ENCODE data around the gene CSTA. TPM values are rescaled to one million over a fixed set of nuclear protein-coding genes. Genes with fewer than 3 reads are reported as not detected.

Gene CSTA
- total and polyA plus RNA-seq, 2 of the 13 experiments (the other 11 are each of a cell fraction or from before 2014, with no cell fraction given) = 3.9 to 11.0 TPM

- TF ChIP-seq NFAT5 (CRISPR knock-in tag; IDR thresholded peaks at IDR 0.05) (peak; percentile 33; the same call in 1 of the 2 replicates), ZNF549 (CRISPR knock-in tag; IDR thresholded peaks at IDR 0.05) (no peak), NR2F2 (IDR thresholded peaks at IDR 0.05; ENCODE audit: borderline replicate concordance, low read depth) (no peak), ZNF280D (CRISPR knock-in tag; IDR thresholded peaks at IDR 0.05) (peak; percentile 54; the same call in 1 of the 2 replicates), CEBPB (IDR thresholded peaks at IDR 0.05; ENCODE audit: borderline replicate concordance, low read depth, low read length) (no peak), ZNF577 (CRISPR knock-in tag; IDR thresholded peaks at IDR 0.05; ENCODE audit: borderline replicate concordance, low read depth) (no peak), ZBTB7B (CRISPR knock-in tag; IDR thresholded peaks at IDR 0.05) (peak; percentile 89), RERE (CRISPR knock-in tag; IDR thresholded peaks at IDR 0.05; ENCODE audit: low read depth) (peak; percentile 75; the same call in 1 of the 2 replicates), RBAK (CRISPR knock-in tag; IDR thresholded peaks at IDR 0.05) (no peak), ZBTB38 (CRISPR knock-in tag; IDR thresholded peaks at IDR 0.05) (peak; percentile 89), ATF7 (IDR thresholded peaks at IDR 0.05) (no peak), ATF7 (CRISPR knock-in tag; IDR thresholded peaks at IDR 0.05) (peak; percentile 79), POLR2AphosphoS5 (IDR thresholded peaks at IDR 0.05; ENCODE audit: low read depth, low read length) (peak; percentile 91), NR3C1 (CRISPR knock-in tag; IDR thresholded peaks at IDR 0.05) (no peak), HNRNPLL (IDR thresholded peaks at IDR 0.05; ENCODE audit: low read depth, low read length, poor library complexity, severe bottlenecking) (peak; percentile 93)
These were observed 59.0 kb downstream of the CSTA start, which contains the start of gene FAM162A (continued) for GRCh38 chr3:122383771-122384697.

Data from HepG2 (cell line).